ENCODE results near the gene MTSS2.

Gene MTSS2

GRCh38 chr16:70725912-70726828, 40.3 kb upstream of the MTSS2 start:
- no peaks in the 10 kb centered on the region for H4K20me1 ChIP-seq (ENCODE audit: insufficient read depth, low read length)
- H3K4me2 ChIP-seq (ENCODE audit: low read length) = no peak overlapping the region
- no peaks in the 10 kb centered on the region for H3K4me1 ChIP-seq (ENCODE audit: low read length)
- H3K9me3 ChIP-seq (ENCODE audit: insufficient read depth, low read length) = no peaks in the 10 kb centered on the region
- H3K36me3 ChIP-seq (replicated peaks; ENCODE audit: low read depth, low read length) = peaks cover 3% of the 10 kb centered on the region
- no peak overlapping the region for H2AFZ ChIP-seq (ENCODE audit: low read depth, low read length)
- H3K27ac ChIP-seq (ENCODE audit: low read length) = no peak overlapping the region
- no peaks in the 10 kb centered on the region for H3K79me2 ChIP-seq (ENCODE audit: low read length)
- no peak overlapping the region for H3K9ac ChIP-seq (ENCODE audit: low read length)
- no peak overlapping the region for H3K4me3 ChIP-seq (ENCODE audit: low read length)
- TF ChIP-seq EZH2phosphoT487 (IDR thresholded peaks at IDR 0.05; ENCODE audit: low read depth) = no peak
- TF ChIP-seq, protein P1, sequence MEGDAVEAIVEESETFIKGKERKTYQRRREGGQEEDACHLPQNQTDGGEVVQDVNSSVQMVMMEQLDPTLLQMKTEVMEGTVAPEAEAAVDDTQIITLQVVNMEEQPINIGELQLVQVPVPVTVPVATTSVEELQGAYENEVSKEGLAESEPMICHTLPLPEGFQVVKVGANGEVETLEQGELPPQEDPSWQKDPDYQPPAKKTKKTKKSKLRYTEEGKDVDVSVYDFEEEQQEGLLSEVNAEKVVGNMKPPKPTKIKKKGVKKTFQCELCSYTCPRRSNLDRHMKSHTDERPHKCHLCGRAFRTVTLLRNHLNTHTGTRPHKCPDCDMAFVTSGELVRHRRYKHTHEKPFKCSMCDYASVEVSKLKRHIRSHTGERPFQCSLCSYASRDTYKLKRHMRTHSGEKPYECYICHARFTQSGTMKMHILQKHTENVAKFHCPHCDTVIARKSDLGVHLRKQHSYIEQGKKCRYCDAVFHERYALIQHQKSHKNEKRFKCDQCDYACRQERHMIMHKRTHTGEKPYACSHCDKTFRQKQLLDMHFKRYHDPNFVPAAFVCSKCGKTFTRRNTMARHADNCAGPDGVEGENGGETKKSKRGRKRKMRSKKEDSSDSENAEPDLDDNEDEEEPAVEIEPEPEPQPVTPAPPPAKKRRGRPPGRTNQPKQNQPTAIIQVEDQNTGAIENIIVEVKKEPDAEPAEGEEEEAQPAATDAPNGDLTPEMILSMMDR (IDR thresholded peaks at IDR 0.05; ENCODE audit: low read depth, low read length) = no peak
- H3K27me3 ChIP-seq (ENCODE audit: low read depth, low read length) = no peaks in the 10 kb centered on the region

- H4K20me1 ChIP-seq (ENCODE audit: insufficient read depth, low read length) = 0 out of 2 replicates have a peak, but pooled peaks cover 2% of the 10 kb centered on the region
- no peaks in the 10 kb centered on the region for H3K27me3 ChIP-seq (ENCODE audit: low read depth, low read length)
- H3K79me2 ChIP-seq (ENCODE audit: low read length) = no peaks in the 10 kb centered on the region
- no peak overlapping the region for H3K4me2 ChIP-seq (ENCODE audit: low read length)
- no peak overlapping the region for H2AFZ ChIP-seq (ENCODE audit: low read depth, low read length)
- H3K4me3 ChIP-seq (ENCODE audit: low read length) = no peak overlapping the region
- H3K4me1 ChIP-seq (ENCODE audit: low read length) = no peaks in the 10 kb centered on the region
- H3K36me3 ChIP-seq (replicated peaks; ENCODE audit: low read depth, low read length) = no peaks in the 10 kb centered on the region
- H3K27ac ChIP-seq (ENCODE audit: low read length) = no peak overlapping the region
- H3K9me3 ChIP-seq (ENCODE audit: insufficient read depth, low read length) = no peaks in the 10 kb centered on the region
- no peak for TF ChIP-seq EZH2phosphoT487 (IDR thresholded peaks at IDR 0.05; ENCODE audit: low read depth)
- TF ChIP-seq, protein P1 (IDR thresholded peaks at IDR 0.05; ENCODE audit: low read depth, low read length) = no peak
- H3K9ac ChIP-seq (ENCODE audit: low read length) = no peak overlapping the region
Observed at GRCh38 chr16:70725024-70725911, 39.4 kb upstream of the MTSS2 start.

GRCh38 chr16:70724146-70725023, 38.5 kb upstream of the MTSS2 start:
- H3K4me2 ChIP-seq (ENCODE audit: low read length) = no peak overlapping the region
- H3K9me3 ChIP-seq (ENCODE audit: insufficient read depth, low read length) = no peaks in the 10 kb centered on the region
- H3K36me3 ChIP-seq (replicated peaks; ENCODE audit: low read depth, low read length) = no peaks in the 10 kb centered on the region
- H3K79me2 ChIP-seq (ENCODE audit: low read length) = no peaks in the 10 kb centered on the region
- no peak for TF ChIP-seq EZH2phosphoT487 (IDR thresholded peaks at IDR 0.05; ENCODE audit: low read depth)
- TF ChIP-seq, protein P1 (IDR thresholded peaks at IDR 0.05; ENCODE audit: low read depth, low read length) = no peak
- H3K4me3 ChIP-seq (ENCODE audit: low read length) = no peak overlapping the region
- 0 out of 2 replicates have a peak, but pooled peaks cover 2% of the 10 kb centered on the region for H4K20me1 ChIP-seq (ENCODE audit: insufficient read depth, low read length)
- H3K27me3 ChIP-seq (ENCODE audit: low read depth, low read length) = no peaks in the 10 kb centered on the region
- no peak overlapping the region for H2AFZ ChIP-seq (ENCODE audit: low read depth, low read length)
- no peak overlapping the region for H3K9ac ChIP-seq (ENCODE audit: low read length)
- no peak overlapping the region for H3K27ac ChIP-seq (ENCODE audit: low read length)
- no peaks in the 10 kb centered on the region for H3K4me1 ChIP-seq (ENCODE audit: low read length)

Data from OCI-LY3 (cell line).